ENCODE measurements around the gene ECE2.

ECE2 gene

GRCh38 chr3:184291738-184292445, 16.1 kb downstream of the ECE2 start:
- no peaks in the 10 kb centered on the region for H3K79me2 ChIP-seq (ENCODE audit: low read length)
- no peak overlapping the region for H2AFZ ChIP-seq (ENCODE audit: low read length)
- H3K27ac ChIP-seq (ENCODE audit: low read length): no peak overlapping the region
- H3K4me3 ChIP-seq (ENCODE audit: low read length): no peak overlapping the region
- H3K36me3 ChIP-seq (replicated peaks; ENCODE audit: insufficient read depth, low read length): no peaks in the 10 kb centered on the region
- H3K9ac ChIP-seq (ENCODE audit: low read length): no peak overlapping the region
- no peak overlapping the region for H3K4me2 ChIP-seq (ENCODE audit: low read depth, low read length)
- H3F3A ChIP-seq (ENCODE audit: insufficient read depth, low read length): no peaks in the 10 kb centered on the region
- H3K9me3 ChIP-seq (replicated peaks; ENCODE audit: insufficient read depth, low read length): no peaks in the 10 kb centered on the region
- H3K4me1 ChIP-seq (ENCODE audit: low read length): no peaks in the 10 kb centered on the region
- H4K20me1 ChIP-seq (ENCODE audit: insufficient read depth, low read length): no peaks in the 10 kb centered on the region
- peaks cover 35% of the 10 kb centered on the region for H3K27me3 ChIP-seq (replicated peaks; ENCODE audit: insufficient read depth, low read length)
- DNase-seq: no peak
- no peak for TF ChIP-seq EZH2phosphoT487 (IDR thresholded peaks at IDR 0.05; ENCODE audit: low read length)
- no peaks in the 10 kb centered on the region for H3K9me2 ChIP-seq (replicated peaks; ENCODE audit: insufficient read depth, low read length)

- TF ChIP-seq CTCF (IDR thresholded peaks at IDR 0.05; ENCODE audit: low read length): no peak
- no peak for TF ChIP-seq EZH2 (optimal IDR thresholded peaks at IDR 0.05; ENCODE audit: low read depth, low read length)
- no peak for TF ChIP-seq EZH2phosphoT487 (IDR thresholded peaks at IDR 0.05; ENCODE audit: low read length)
These were observed 19.9 kb downstream of the ECE2 start for GRCh38 chr3:184295771-184296170.

DNA sequence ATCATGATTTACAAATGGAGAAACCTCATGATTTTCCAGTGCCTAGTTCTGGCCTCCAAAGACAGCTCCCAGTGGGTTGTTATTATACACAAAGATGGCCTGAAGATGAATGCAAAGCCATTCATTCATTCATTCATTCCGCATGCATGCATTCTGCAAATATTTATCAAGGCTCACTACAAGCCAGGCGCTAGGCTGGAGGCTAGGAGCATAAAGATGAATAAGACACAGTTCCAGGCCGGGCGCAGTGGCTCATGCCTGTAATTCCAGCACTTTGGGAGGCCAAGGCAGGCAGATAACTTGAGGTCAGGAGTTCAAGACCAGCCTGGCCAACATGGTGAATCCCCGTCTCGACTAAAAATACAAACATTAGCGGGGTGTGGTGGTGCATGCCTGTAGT, 20.8 kb downstream of the ECE2 start:
- Histone ChIP-seq H4K20me1 (ENCODE audit: insufficient read depth, low read length) (no peaks in the 10 kb centered on the region), H3K79me2 (ENCODE audit: low read length) (peaks cover 26% of the 10 kb centered on the region), H2AFZ (ENCODE audit: low read length) (no peak overlapping the region), H3K27me3 (replicated peaks; ENCODE audit: insufficient read depth, low read length) (peaks cover 20% of the 10 kb centered on the region; the same call in 1 of the 2 replicates), H3K4me2 (ENCODE audit: low read depth, low read length) (no peak overlapping the region), H3K4me1 (ENCODE audit: low read length) (peaks cover 10% of the 10 kb centered on the region), H3K9ac (ENCODE audit: low read length) (no peak overlapping the region), H3F3A (ENCODE audit: insufficient read depth, low read length) (peaks cover 7% of the 10 kb centered on the region), H3K4me3 (ENCODE audit: low read length) (no peak overlapping the region), H3K27ac (ENCODE audit: low read length) (no peak overlapping the region), H3K9me3 (replicated peaks; ENCODE audit: insufficient read depth, low read length) (no peaks in the 10 kb centered on the region), H3K9me2 (replicated peaks; ENCODE audit: insufficient read depth, low read length) (no peaks in the 10 kb centered on the region), H3K36me3 (replicated peaks; ENCODE audit: insufficient read depth, low read length) (peaks cover 4% of the 10 kb centered on the region)
- TF ChIP-seq EZH2 (optimal IDR thresholded peaks at IDR 0.05; ENCODE audit: low read depth, low read length): no peak
- TF ChIP-seq CTCF (IDR thresholded peaks at IDR 0.05; ENCODE audit: low read length): no peak
- no peak for TF ChIP-seq EZH2phosphoT487 (IDR thresholded peaks at IDR 0.05; ENCODE audit: low read length)
- DNase-seq: no peak

More at GRCh38 chr3:184295771-184296170, 19.9 kb downstream of the ECE2 start:
- Histone ChIP-seq H3K36me3 (replicated peaks; ENCODE audit: insufficient read depth, low read length) (no peaks in the 10 kb centered on the region; the same call in 1 of the 2 replicates), H3K9ac (ENCODE audit: low read length) (no peak overlapping the region), H3K9me2 (replicated peaks; ENCODE audit: insufficient read depth, low read length) (no peaks in the 10 kb centered on the region), H3K27ac (ENCODE audit: low read length) (no peak overlapping the region), H3F3A (ENCODE audit: insufficient read depth, low read length) (peaks cover 7% of the 10 kb centered on the region), H3K4me1 (ENCODE audit: low read length) (peaks cover 10% of the 10 kb centered on the region), H2AFZ (ENCODE audit: low read length) (no peak overlapping the region), H3K27me3 (replicated peaks; ENCODE audit: insufficient read depth, low read length) (peaks cover 20% of the 10 kb centered on the region; the same call in 1 of the 2 replicates), H3K79me2 (ENCODE audit: low read length) (peaks cover 17% of the 10 kb centered on the region), H3K4me2 (ENCODE audit: low read depth, low read length) (no peak overlapping the region), H3K4me3 (ENCODE audit: low read length) (no peak overlapping the region), H3K9me3 (replicated peaks; ENCODE audit: insufficient read depth, low read length) (no peaks in the 10 kb centered on the region), H4K20me1 (ENCODE audit: insufficient read depth, low read length) (no peaks in the 10 kb centered on the region)
- DNase-seq: no peak

Data from MM.1S (cell line).